GM19468 (cell line): ENCODE data around the gene KEL.

ENCODE experiments used
- ATAC-seq: cut with Tn5 transposase; IDR thresholded peaks from one replicate; pipeline ENCODE4 v1.9.1; 2021; ENCODE audit warnings: mild to moderate bottlenecking, moderate library complexity, moderate number of reproducible peaks; ENCODE audit not compliant: unreplicated experiment; ENCODE audit errors: extremely low read depth

Gene KEL

GRCh38 chr7:142963993-142964392 is 1.8 kb upstream of the KEL start:
- no peak for ATAC-seq

- ATAC-seq = no peak
These were observed 828 bp upstream of the KEL start for GRCh38 chr7:142962991-142963390.

DNA sequence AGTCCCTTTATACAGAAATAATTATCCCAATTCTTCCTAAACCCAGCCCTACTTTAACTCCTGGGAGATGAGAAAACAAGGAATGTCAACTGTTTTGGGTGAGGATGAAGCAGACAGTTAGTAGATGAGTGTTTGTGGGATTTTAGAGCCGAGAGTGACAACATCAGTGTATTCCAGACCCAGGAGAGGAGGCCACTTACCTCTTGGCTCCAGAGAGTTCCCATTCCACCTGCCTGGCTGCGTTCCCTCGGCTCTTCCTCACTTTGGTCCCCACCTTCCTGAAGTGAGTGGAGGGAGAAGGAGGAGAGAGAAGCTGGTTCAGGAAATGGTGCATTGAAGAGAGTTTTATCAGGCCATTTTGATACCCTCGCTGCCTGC is 579 bp downstream of the KEL start:
- no peak for ATAC-seq

- ATAC-seq = no peak
These were observed 1.1 kb downstream of the KEL start for GRCh38 chr7:142960955-142961512.

DNA sequence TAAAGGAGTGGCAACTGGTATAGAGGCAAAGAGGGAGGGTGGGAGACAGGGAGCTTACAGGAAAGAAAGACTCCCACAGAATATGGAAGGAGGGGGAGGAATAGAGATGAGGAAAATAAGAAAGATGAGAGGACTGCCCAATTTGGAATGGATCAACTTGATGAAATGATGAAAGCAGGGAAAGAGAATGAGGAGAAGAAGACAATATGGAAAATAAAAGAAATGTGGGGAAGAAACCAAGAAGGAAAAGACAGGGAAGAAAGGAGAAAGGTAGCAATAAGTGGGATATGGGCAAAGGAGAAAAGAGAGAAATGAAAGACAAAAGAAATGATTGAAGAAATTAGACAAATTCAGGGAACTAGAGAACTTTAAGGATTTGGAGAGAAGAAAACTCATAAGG is 3.0 kb downstream of the KEL start:
- ATAC-seq = no peak

DNA sequence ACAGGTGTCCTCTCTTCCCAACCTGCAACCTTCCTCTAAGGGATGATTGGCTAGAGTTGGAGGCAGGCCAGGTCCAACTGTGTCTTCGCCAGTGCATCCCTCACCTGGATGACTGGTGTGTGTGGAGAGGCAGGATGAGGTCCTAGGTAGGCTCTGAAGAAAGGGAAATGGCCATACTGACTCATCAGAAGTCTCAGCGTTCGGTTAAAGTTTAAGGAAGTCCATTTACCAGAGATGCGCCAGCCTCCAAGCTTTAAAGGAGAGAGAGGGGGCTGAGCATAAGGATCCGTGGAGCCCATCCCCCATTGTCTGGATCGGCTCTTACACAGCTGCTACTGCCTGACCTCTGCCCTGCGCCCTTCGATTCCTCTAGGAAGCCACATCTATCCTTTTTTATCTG is 4.4 kb downstream of the KEL start:
- no peak for ATAC-seq

- no peak for ATAC-seq
These were observed 5.1 kb downstream of the KEL start for GRCh38 chr7:142956951-142957623.

GRCh38 chr7:142954680-142955268 is 7.4 kb downstream of the KEL start:
- no peak for ATAC-seq

- no peak for ATAC-seq
These were observed 11.9 kb downstream of the KEL start for GRCh38 chr7:142950235-142950634.

DNA sequence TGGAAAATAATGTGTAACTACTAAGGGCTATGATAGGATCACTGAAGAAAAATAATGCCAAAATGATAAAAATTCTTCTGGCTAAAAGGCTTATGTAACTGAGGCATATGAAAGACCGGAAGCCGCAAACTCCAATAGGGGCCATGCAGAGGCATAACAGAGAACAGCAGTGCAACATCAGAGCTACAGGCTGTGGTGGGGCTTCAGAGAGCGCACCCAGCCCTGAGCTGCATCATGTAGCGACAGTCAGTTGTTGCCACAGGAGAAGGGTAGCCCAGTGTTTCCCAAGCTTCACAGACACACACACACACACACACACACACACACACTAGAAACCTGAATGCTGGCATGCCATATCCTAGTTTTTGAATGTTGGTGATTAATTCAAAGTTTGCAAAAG is 13.6 kb downstream of the KEL start:
- no peak for ATAC-seq

- no peak for ATAC-seq
These were observed 17.2 kb downstream of the KEL start for GRCh38 chr7:142945001-142945400.

DNA sequence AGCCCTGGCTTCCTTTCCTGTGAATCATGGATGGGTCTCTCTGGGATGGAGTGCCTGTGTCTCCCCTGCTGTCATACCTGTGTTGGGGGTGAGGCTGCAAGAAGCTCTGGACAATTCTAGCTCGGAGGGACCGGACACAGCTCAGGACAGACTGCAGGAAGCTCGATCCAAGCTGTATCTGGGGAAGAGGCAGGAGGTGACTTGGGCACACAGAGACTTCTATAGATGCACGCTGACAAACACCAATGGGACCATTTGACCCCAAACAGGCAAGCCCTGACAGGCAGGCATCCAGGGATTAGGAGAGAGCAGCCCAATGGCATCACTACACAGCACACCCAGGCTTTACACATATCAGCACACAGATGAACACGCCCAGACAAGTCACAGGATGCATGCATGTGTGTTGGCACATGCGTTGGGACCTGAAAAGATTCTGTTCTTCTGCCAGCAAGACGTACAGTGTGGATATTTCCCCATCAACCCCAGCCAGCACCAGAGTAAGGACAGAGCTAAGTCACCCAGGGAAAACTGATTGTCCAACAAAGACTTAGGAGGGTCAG is 18.4 kb downstream of the KEL start:
- ATAC-seq = no peak

DNA sequence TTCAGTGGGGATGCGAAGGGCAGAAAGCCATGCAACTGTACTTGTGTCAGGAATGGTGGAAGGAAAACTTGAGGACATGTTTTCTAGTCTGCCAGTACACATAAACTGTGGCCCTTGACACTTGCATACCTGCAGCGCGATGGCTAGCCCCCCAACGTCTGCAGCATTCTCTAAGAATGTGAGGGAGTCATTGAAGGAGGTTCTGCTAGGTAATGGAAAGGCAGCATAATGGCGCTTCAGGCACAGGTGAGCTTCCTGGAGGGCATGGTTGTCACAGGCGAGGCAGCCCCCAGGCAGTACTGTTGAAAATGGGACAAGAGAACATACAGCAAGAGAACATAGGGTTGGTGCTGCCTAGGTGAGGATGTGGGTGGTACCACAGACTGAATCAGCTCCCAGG is 19.4 kb downstream of the KEL start:
- no peak for ATAC-seq

GRCh38 chr7:142941541-142941940 is 20.6 kb downstream of the KEL start:
- no peak for ATAC-seq

GRCh38 chr7:142940966-142941535 is 21.1 kb downstream of the KEL start:
- ATAC-seq = no peak

DNA sequence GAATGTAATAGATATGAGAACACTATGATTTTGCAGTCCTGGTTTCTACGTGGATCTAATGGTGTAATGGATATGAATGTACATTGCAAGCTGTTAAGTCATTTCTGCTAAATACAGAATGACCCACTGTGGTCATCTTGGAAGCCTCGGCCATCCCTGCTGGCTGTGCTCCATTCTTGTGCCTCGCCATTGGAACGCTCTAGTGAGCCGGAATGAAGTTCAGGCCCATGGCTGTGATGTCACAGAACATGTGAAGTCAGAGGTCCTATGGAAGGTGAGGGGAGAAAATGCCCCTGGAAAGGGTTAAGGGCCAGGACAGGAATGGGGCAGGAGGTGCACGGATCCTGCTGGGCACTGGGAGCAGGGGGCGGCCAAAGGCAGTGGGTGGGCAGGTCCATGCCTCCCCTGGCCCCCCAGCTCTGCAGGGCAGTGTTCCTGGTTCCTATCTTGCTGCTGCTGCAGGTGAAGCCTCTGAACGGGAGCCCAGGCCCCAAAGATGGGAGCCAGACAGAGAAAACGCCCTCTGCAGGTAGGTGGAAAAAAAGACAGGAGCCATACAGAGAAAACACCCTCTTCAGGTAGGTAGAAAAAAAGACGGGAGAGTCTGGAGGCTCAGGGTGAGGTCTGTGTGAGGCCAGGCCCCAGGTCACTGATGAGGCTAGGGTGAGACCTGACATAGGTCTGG is 22.8 kb downstream of the KEL start, which contains the start of gene LLCFC1:
LLCFC1 (plus strand) TSS at position 259 of the 685 bp plus-strand sequence; CDS start at position 397, 138 bp downstream.
- ATAC-seq = no peak

GRCh38 chr7:142938611-142939010 is 23.6 kb downstream of the KEL start:
- no peak for ATAC-seq

GRCh38 chr7:142935941-142936565 is 26.1 kb downstream of the KEL start:
- no peak for ATAC-seq

DNA sequence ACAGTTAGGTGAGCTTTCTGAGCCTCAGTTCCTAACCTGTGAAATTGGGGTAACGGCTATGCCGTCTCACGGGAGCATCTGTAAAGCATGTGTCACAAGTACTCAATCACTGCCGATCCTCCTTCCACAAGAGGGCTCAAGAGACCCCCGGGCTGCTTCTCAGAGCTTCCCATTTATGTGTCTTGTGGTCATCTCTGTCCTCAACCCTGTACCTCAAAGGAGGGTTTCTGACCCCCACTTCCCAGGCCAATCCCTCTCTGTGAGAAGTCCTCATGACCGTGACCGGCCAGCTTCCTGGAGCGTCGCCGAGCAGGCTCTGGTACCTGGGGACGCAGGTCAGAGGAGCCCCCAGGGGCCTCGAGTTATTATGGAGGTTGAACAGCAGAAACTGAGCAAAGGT is 28.1 kb downstream of the KEL start:
- ATAC-seq = no peak

GRCh38 chr7:142933624-142934023 is 28.5 kb downstream of the KEL start, which contains the start of gene TRPV5:
TSS of gene TRPV5 (minus strand) at chr7:142933746. CDS start at chr7:142933459, 287 bp downstream.
- ATAC-seq = no peak
